Thyroid gland (tissue), 4 donors: ENCODE data around the gene FBXO17. TPM values are rescaled to one million over a fixed set of nuclear protein-coding genes. Genes with fewer than 3 reads are reported as not detected.

Experiments used
- DNase-seq, 2 donors: peaks; one replicate each; pipeline ENCODE4 v3.0.0-alpha.2; 2019
- H3K27ac ChIP-seq, 3 donors: fragments of 200-600 bp; sonication (generic); 1 replicate in 2 of 3; 2 replicates in 1 of 3; pipeline ENCODE4 v1.5.1; 2016 to 2019; ENCODE audit warnings: mild to moderate bottlenecking in 1 of 3, moderate library complexity in 1 of 3
- H3K27me3 ChIP-seq: fragments of 200-600 bp; sonication (generic); one replicate; pipeline ENCODE4 v1.5.1; 2019
- H3K36me3 ChIP-seq, 2 donors: fragments of 200-600 bp; sonication (generic); one replicate each; pipeline ENCODE4 v1.5.1; 2016 to 2019
- H3K4me1 ChIP-seq, 2 donors: fragments of 200-600 bp; sonication (generic); one replicate each; pipeline ENCODE4 v1.5.1; 2017 to 2019
- H3K4me3 ChIP-seq, 3 donors: fragments of 200-600 bp; sonication (generic); replicated peaks in 1 of 3; 1 replicate in 2 of 3; 2 replicates in 1 of 3; pipeline ENCODE4 v1.5.1; 2016; ENCODE audit warnings: mild to moderate bottlenecking in 1 of 3
- H3K9me3 ChIP-seq: fragments of 200-600 bp; sonication (generic); one replicate; pipeline ENCODE4 v1.5.1; 2017
- CTCF ChIP-seq, 6 experiments: fragments of 200-600 bp in 3 of 6; fragments of 450-650 bp in 3 of 6; sonication (generic) in 3 of 6; IDR thresholded peaks; one replicate each; pipeline ENCODE4 v1.5.1; 2016 to 2019; ENCODE audit warnings: antibody characterized with exemption in 6 of 6, mild to moderate bottlenecking in 2 of 6, inconsistent platforms in 1 of 6, moderate library complexity in 1 of 6
- POLR2A ChIP-seq, 2 donors: fragments of 450-650 bp; IDR thresholded peaks; one replicate each; pipeline ENCODE4 v1.6.1; 2017; ENCODE audit warnings: antibody characterized with exemption in 2 of 2, mild to moderate bottlenecking in 2 of 2, moderate library complexity in 1 of 2
- WGBS, 2 donors: methylation state at CpG; one replicate each; pipeline ENCODE4 v1.1.5; 2017; 5-methylcytosine and 5-hydroxymethylcytosine counted together
- intact Hi-C: fragments of 100-400 bp; cut with DNase I; formaldehyde crosslinking; loops from one replicate; pipeline ENCODE4 v1.15.1; 2023
- total RNA-seq, 4 donors: library from RNA; depleted of rRNA; stranded (reverse); fragments of >200 nt; gene quantifications; one replicate each; pipeline ENCODE4 v1.2.3, GENCODE V29; 2016

The FBXO17 gene
- total RNA-seq, 4 donors from 2014 or later = 4.3 to 18.0 (median 8.1) TPM

- Histone ChIP-seq H3K4me3 (peak within 1 kb of the TSS; percentile 9 to 68 (median 42)), H3K36me3 (peaks cover 0 to 7% of the 10 kb centered on the region in 2 donors), H3K4me1 (peaks cover 0 to 17% of the 10 kb centered on the region in 2 donors), H3K27me3 (no peaks in the 10 kb centered on the region), H3K9me3 (no peaks in the 10 kb centered on the region), H3K27ac (peak within 1 kb of the TSS; percentile 59 to 86 (median 76))
- intact Hi-C loops = loop anchor here (10.0 kb wide), 2 partner anchors 295 to 525 kb away; partner anchors contain the start of gene FAM98C
- peak; percentile 94 for DNase-seq
- TF ChIP-seq POLR2A (IDR thresholded peaks at IDR 0.05) (peak in 1 of 2 donors; percentile 51), CTCF (IDR thresholded peaks at IDR 0.05) (peak; percentile 85 to 99 (median 98))
- 2 to 8% methylated on average over 23 to 47 of the region's 49 CpGs for WGBS, 2 donors
Measured at GRCh38 chr19:38929929-38930775, 45.4 kb downstream of the FBXO17 start, which contains the start of gene SARS2. TSS of gene SARS2 (minus strand) at chr19:38930763. CDS start at chr19:38930736, 27 bp downstream.

- Histone ChIP-seq H3K27me3 (no peaks in the 10 kb centered on the region), H3K4me3 (no peak overlapping the region), H3K9me3 (no peaks in the 10 kb centered on the region), H3K4me1 (peaks cover 0 to 17% of the 10 kb centered on the region in 2 donors), H3K27ac (no peak overlapping the region), H3K36me3 (peaks cover 0 to 18% of the 10 kb centered on the region in 2 donors)
- DNase-seq = no peak
- no peak for TF ChIP-seq CTCF (IDR thresholded peaks at IDR 0.05)
- TF ChIP-seq POLR2A (IDR thresholded peaks at IDR 0.05) = no peak
- intact Hi-C loops = loop anchor here (10.0 kb wide), 2 partner anchors 294 to 524 kb away; partner anchors contain the start of gene FAM98C
- 85 to 86% methylated on average over 4 of the region's 4 CpGs for WGBS, 2 donors
Measured at GRCh38 chr19:38928391-38929001, 47.0 kb downstream of the FBXO17 start.

GRCh38 chr19:38924388-38924787 is 51.2 kb downstream of the FBXO17 start:
- no peak overlapping the region for H3K4me3 ChIP-seq
- 91 to 96% methylated on average over 7 of the region's 7 CpGs for WGBS, 2 donors
- no peaks in the 10 kb centered on the region for H3K27me3 ChIP-seq
- TF ChIP-seq CTCF (IDR thresholded peaks at IDR 0.05) (no peak), POLR2A (IDR thresholded peaks at IDR 0.05) (no peak)
- H3K36me3 ChIP-seq = peaks cover 6 to 25% of the 10 kb centered on the region in 2 donors
- no peak overlapping the region for H3K27ac ChIP-seq
- no peaks in the 10 kb centered on the region for H3K9me3 ChIP-seq
- DNase-seq = no peak
- peaks cover 0 to 6% of the 10 kb centered on the region in 2 donors for H3K4me1 ChIP-seq
- intact Hi-C loops = loop anchor here (10.0 kb wide), 2 partner anchors 290 to 520 kb away; partner anchors contain the start of gene FAM98C

- WGBS, 2 donors = 91 to 95% methylated on average over 5 of the region's 5 CpGs
- TF ChIP-seq POLR2A (IDR thresholded peaks at IDR 0.05) = no peak
- no peak for TF ChIP-seq CTCF (IDR thresholded peaks at IDR 0.05)
- Histone ChIP-seq H3K4me3 (no peak overlapping the region), H3K27ac (no peak overlapping the region), H3K27me3 (no peaks in the 10 kb centered on the region), H3K9me3 (no peaks in the 10 kb centered on the region), H3K4me1 (no peaks in the 10 kb centered on the region), H3K36me3 (peaks cover 6 to 25% of the 10 kb centered on the region in 2 donors)
- intact Hi-C loops = loop anchor here (10.0 kb wide), 2 partner anchors 288 to 518 kb away; partner anchors contain the start of gene FAM98C
- no peak for DNase-seq
Measured at GRCh38 chr19:38922482-38922881, 53.1 kb downstream of the FBXO17 start.
